Measurements from ENCODE around the gene KIF23. TPM values are rescaled to one million over a fixed set of nuclear protein-coding genes. Genes with fewer than 3 reads are reported as not detected.
"Not testable (repeated sequence)": the region's sequence is repeated elsewhere in the genome, so short reads cannot be mapped to it uniquely, and the experiment has no call there.

KIF23 gene
- total RNA-seq, 1 experiment from 2014 or later, result 135 TPM

DNA sequence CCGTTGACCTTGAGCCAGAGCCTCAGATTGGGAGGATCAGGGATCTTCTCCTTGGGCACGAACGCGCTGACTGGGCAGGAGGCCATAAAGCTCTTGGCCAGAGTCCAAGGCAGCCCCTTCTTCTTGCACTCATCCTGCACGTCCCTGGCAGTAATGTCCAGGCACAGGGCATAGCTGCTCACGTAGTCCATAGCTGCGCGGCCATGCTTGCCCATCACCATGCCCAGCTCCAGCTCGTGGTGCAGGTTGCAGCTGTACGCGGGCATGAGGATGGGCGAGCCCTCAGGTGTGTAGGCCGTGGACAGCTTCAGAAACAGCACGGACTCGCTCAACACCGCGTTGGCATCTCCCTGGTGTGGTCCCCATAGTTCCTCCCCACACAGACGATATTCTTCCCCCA is 20.5 kb downstream of the KIF23 start:
- no peak for DNase-seq (ENCODE audit: low spot score)

DNA sequence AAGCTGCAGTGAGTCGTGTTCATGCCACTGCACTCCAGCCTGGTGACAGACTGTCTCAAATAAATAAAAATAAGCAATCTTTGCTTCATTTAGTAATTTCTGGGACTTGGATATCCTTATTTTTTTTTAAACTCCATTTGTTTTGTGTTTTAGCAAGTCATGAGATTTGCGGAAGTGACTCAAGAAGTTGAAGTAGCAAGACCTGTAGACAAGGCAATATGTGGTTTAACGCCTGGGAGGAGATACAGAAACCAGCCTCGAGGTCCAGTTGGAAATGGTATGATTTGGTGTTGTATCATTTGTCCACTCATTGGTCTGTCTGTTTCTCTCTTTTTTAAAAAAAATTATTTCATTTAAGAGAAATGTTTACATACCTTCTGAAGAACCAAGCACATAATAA is 21.8 kb downstream of the KIF23 start:
- no peak for DNase-seq (ENCODE audit: low spot score)

DNA sequence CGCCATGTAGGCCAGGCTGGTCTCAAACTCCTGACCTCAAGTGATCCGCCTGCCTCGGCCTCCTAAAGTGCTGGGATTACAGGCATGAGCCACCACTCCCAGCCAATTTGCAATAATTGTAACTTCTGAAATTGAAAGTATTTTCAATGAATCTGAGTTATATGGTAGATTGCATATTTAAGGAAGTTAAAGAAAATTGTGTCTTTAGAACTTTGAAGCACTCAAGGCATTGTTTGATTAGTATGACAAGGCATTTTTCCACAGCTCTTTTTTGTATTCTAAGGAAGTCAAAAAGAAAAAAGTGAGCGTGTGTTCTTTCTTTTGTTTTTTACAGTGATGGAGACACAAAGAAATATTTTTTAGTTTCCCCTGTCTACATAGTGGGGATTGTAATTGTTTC is 22.8 kb downstream of the KIF23 start:
- no peak for DNase-seq (ENCODE audit: low spot score)

DNA sequence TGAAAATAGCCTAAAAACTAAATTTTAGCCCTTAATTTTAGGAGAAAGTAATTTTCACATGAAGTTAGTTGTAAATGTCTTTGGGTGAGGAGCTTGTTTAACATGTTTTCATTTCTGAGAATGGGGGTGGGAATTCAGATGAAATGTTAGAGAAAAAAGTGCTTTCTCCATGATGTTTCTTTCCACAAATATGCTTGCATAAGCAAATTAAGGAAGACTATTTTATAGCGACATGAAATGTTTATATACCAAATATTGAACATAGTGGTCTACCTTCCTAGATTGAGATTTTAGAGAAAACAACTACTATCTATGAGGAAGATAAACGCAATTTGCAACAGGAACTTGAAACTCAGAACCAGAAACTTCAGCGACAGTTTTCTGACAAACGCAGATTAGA is 25.5 kb downstream of the KIF23 start:
- no peak for DNase-seq (ENCODE audit: low spot score)

DNA sequence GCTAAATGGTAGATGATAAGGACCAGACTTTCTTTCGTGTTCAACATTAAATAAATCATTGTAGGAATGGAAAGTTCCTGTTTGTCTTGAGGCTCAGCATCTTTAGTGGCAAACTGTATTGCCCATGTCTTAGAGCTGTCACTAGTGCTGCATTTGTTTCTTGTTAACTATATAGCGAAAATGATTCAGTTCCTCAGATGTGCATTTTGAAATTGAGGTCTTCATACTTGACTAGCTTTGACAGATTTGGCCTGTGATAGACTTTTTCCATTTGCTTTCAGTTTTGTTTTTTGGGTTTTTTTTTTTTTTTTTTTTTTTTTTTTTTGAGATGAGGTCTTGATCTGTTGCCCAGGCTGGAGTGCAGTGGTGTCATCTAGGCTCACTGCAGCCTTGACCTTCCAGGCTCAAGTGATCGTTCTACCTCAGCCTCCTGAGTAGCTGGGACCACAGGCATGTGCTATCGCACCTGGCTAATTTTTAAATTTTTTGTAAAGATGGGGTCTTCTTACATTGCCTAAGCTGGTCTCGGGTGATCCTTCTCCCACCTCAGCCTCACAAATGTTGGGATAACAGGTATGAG is 29.0 kb downstream of the KIF23 start:
- DNase-seq (ENCODE audit: low spot score), result no peak

DNA sequence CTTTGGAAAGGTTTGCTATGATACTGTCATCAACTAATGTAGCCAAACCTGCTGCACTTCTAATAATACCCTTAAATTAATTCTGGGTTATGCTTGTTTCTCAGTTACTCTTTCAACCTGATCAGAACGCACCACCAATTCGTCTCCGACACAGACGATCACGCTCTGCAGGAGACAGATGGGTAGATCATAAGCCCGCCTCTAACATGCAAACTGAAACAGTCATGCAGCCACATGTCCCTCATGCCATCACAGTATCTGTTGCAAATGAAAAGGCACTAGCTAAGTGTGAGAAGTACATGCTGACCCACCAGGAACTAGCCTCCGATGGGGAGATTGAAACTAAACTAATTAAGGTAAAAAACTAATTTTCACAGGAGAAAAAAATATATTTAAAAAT is 30.5 kb downstream of the KIF23 start:
- DNase-seq (ENCODE audit: low spot score), result no peak

DNA sequence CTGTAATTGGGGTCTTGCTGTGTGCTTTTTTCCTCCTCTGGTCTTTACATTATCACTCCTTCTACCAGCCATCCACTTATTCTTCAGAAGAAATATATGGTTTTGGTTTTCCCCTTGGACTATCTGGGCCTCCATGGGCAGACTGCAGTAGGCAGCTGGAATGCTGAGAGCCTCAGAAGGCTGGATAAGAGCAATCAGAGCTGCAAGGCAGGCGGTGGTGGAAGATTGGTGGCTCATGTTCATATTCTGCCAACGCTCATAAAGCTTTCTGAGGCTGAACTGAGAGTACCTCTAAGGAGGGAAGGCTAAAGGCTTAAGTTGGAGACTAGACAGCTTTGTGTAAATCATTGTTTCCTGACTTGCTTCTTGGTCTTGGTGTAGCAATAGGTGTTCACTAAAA is 32.8 kb downstream of the KIF23 start:
- no peak for DNase-seq (ENCODE audit: low spot score)

DNA sequence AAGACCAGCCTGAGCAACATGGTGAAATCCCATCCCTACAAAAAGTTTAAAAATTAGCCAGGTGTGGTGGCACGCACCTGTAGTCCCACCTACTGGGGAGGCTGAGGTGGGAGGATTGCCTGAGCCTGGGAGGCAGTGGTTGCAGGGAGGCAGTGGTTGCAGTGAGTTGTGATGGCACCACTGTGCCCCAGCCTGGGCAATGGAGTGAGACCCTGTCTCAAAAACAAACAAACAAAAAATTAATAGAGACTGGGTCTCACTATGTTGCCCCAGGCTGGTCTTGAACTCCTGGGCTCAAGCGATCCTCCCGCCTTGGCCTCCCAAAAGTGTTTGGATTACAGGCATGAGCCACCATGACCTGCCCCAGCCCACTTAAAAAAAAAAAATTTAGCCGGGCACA is 36.1 kb downstream of the KIF23 start:
- DNase-seq (ENCODE audit: low spot score), result not testable (repeated sequence)

DNA sequence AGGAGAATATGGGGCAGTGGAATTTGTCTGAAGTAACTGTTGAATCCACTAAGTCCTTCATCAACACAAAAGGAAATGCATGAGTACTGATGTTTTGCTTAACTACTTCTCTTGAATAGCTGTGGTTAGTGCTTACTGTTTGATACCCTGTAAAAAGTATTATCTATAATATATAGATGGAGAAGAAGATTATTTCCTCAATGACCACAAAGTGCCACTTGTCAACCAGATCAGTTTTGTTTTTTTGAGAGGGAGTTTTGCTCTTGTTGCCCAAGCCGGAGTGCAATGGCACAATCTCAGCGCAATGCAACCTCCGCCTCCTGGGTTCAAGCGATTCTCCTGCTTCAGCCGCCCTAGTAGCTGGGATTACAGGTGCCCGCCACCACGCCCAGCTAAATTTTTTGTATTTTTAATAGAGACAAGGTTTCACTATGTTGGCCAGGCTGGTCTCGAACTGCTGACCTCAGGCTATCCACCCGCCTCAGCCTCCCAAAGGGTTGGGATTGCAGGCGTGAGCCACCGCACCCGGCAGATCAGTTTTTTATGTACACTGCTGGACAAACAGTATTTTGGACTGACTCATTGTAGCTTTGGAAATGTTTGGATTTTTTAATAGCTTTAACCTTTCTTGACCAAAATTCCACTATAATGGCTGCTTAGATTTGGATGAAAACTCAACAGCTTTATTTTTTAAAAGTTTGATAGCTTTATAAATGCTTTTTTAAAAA is 37.0 kb downstream of the KIF23 start:
- DNase-seq (ENCODE audit: low spot score), result no peak

DNA sequence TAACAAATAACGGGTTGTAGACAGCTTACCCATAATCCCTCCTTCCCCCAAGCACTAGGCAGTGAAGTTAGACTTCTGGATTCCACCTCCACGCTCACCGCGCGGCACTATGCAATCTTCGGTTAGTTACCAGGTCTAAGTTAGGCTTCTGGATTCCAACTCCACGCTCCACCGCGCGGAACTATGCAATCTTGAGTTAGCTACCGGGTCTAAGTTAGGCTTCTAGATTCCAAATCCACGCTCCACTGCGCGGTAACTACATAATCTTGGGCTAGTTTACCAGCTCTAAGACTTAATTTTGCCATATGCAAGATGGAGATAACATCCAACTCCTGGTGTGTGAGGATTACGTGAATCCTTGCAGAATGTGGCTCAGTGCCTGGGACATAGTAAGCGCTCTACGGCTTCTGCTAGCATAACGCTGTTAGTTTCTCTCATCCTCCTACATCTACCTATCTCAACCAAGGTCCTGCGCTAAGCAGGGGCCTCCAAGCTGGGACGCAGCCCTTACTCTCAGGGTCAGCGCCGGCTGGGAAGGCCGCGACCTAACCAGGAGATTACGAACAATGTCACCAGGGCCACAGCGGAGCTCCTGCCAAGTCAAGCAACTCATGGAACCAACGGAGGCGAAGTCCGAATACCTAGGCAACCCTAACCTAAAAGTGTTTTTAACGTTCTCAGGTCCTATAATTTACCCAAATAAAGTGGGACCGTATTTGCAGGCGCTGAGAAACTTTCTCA is 38.0 kb downstream of the KIF23 start:
- DNase-seq (ENCODE audit: low spot score), result no peak

DNA sequence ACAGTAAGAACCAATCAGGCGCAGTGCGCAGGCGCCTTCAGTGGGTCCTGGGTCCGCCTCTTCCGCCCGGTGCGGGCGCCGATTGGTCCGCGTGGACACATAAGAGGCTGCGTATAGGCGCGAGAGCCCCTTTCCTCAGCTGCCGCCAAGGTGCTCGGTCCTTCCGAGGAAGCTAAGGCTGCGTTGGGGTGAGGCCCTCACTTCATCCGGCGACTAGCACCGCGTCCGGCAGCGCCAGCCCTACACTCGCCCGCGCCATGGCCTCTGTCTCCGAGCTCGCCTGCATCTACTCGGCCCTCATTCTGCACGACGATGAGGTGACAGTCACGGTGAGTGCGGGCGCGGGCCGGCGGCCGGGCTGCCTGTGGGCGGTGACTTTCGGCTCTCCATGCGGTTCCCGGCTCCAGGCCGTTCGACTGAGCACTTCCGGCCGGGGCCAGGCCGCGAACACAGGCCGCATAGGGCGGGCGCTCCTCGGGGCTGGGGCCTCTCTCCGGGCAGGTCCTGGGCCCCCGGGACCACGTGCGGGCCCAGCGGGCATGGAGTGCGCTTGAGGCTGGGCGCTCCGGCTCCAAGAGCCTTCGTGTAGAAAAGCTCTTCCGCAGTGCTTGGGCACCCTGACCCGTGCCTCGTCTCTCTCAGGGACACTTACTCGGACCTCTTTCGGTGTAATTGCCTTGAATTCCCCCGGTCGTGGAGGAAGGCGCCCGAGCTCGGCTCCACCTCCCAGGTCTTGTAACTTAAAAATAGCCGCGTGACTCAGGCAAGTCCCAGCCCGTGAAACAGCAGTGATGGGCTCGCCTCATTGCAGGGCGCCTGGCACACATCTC is 38.8 kb downstream of the KIF23 start, which contains the start of gene RPLP1:
Gene RPLP1, plus strand, starts transcription at position 127 of the 830 bp plus-strand sequence. Its CDS starts 131 bp downstream, at position 258.
- DNase-seq (ENCODE audit: low spot score), result peak; percentile 87

DNA sequence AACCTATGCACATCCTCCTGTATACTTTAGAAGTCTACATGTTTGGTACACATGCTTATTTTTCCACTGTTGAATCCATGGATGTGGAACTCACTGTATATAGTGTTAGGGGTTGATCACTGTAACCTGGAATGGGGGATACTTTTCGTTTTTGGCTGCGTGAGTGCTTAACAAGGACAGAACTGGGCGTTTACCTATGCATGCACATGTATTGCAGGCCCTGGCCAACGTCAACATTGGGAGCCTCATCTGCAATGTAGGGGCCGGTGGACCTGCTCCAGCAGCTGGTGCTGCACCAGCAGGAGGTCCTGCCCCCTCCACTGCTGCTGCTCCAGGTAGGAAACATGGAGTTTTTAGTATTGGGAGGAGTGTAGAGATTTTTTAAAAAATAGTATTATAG is 40.8 kb downstream of the KIF23 start:
- DNase-seq (ENCODE audit: low spot score), result no peak

DNA sequence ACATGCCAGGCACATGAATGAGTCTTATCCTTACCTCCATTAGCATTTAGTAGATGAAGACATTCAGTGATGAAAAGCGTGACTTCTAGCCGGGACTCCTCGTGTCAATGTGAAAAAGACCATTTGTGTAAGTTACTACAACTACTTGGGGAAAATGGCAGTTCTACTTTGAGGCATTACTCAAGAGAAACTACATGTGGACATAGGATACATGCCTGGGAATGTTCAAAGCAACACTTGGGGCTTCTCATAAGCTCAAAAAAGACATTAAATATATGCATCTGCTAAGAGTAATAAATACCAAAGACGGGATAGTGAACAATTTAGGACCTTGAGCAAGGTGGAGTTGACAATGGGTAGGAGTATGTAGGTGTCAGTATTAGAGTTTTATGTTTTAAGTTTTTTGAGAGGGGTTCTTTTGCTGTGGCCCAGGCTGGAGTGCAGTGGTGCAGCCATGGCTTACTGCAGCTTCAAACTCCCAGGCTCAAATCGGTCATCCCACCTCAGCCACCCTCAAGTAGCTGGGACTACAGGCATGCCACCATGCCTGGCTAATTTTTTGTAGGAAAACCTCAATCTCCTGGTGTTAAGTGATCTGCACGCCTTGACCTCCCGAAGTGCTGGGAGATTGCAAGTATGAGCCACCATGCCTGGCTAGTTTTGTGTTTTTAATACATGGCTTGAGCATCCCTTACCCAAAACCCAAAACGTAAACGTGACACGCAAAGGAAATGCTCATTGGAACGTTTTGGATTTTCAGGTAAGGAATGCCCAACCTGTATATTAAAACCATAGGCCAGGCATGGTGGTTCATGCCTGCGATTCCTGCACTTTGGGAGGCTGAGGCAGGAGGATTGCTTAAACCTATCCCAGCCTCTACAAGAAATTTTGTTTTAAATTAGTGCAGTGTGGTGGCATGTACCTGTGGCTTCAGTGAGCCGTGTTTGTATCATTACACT is 42.3 kb downstream of the KIF23 start:
- DNase-seq (ENCODE audit: low spot score), result no peak

DNA sequence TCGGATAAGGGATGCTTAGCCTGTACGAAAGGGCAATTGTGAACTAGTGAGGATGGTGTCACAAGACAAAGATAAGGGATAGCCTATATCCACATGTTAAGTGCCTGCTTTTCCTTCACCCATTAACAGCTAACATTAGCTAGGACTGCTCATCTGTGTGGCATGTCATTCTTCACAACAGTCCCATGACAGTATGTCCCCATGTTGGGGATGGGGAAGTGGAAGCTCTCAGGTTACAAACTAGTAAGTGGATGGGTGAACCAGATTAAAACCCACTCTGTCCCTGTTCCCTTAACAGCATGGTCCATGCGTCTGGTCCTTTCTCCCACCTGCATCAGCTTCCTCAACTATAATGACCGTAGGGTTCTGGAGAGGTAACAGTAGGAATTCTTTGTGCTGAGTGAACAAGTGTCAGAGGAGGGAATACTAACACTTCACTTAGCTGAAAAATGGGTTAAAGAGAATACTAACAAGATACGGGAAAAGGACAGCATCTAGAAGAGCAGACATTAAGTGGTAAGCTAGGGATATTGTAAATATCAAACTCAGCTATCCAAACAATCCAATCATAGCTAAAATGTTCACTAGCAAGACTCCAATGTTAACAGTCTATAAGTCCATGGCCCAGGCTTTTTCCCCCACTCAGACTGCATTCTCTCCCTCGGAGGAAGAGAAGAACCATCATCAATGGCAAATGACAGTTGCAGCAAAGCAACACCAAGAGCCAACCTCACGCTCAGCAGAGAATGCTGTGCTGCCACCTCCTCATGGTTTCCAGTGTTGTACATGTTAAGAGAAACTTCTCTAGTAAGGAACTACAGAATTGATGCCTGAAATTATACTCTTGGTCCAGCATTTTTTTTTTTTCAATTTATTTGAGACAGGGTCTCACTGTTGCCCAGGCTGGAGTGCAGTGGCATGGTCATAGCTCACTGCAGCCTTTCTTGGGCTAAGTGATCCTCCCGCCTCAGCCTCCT is 43.4 kb downstream of the KIF23 start:
- no peak for DNase-seq (ENCODE audit: low spot score)

DNA sequence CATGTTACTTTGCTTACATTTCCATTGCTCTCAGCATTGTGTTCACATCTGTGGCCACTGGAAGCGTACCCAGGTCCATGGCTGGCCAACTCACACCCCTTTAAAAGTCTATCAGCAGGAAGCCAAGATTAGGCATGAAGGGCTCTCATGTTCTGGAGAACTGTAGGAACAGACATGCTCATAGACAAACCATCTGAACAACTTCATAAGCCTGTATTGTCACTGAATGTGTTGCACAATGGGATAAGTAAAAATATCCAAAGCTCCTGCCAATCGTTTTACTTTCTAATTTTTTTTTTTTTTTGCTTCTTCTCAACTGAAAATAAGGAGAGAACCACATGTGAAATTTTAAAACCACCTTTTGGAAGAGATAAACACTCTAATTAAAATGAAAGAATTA is 44.9 kb downstream of the KIF23 start:
- no peak for DNase-seq (ENCODE audit: low spot score)

DNA sequence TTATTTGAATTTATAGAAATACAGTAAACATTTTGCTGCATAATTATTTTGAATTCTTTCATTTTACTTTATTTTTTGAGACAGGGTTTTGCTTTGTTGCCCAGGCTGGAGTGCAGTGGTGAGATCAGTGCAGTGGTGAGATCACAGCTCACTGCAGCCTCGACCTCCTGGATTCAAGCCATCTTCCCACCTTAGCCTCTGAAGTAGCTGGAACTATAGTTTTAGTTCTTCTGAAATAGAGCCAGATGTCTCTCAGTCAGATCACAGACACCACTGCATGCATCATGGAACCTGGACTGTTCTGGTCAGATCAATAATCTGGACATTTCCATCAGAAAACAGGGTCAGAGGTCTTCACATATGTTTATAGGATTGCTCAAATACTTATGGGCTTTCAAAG is 46.3 kb downstream of the KIF23 start:
- no peak for DNase-seq (ENCODE audit: low spot score)

DNA sequence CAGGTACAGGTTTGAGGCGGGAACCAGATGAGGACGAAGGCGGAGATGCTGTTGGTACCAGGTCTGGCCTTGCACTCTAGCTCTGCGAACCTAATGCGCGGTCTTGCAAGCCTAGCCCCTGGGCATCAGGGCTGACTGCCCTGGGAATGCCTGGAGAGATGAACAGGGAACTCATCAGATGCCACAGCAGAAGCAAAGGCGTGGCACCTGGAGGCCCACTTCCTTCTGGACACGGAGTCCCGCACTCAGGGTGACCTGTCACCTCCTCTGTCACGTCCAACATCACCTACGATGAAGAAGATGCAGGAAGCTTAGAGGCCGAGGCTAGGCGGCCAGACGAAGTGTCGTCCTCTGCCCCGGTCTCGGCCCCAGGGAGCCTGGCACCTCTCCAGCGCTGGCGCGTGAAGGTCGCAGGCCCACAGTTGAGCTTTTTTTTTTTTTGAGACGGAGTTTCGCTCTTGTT is 47.9 kb downstream of the KIF23 start:
- no peak for DNase-seq (ENCODE audit: low spot score)

DNA sequence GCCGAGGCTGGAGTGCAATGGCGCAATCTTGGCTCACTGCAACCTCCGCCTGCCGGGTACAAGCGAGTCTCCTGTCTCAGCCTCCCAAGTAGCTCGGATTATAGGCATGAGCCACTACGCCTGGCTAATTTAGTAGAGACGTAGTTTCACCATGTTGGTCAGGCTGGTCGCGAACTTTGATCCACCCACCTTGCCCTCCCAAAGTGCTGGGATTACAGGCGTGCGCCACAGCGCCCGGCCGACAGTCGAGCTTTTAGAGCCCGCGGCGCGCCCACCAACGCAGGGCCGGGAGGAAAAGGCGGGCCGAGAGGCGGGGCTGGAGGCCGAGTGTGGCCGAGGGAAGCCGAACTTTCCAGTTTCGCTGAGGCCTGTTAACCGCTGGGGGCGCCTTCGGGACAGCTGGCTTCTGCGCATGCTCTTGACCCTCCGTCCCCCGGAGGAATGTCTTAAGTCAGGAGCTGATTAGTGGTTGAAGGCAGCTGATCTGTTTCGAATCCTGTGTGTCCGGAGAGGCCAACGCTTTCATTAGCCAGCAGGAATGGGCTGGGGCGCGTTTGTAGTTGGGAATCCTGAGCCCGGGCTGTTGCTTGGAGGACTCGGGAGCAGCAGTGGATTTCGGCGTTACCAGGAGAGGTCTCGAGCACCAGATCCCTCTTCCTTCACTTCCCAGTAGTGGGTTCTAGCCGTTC is 48.5 kb downstream of the KIF23 start:
- DNase-seq (ENCODE audit: low spot score), result peak; percentile 96

DNA sequence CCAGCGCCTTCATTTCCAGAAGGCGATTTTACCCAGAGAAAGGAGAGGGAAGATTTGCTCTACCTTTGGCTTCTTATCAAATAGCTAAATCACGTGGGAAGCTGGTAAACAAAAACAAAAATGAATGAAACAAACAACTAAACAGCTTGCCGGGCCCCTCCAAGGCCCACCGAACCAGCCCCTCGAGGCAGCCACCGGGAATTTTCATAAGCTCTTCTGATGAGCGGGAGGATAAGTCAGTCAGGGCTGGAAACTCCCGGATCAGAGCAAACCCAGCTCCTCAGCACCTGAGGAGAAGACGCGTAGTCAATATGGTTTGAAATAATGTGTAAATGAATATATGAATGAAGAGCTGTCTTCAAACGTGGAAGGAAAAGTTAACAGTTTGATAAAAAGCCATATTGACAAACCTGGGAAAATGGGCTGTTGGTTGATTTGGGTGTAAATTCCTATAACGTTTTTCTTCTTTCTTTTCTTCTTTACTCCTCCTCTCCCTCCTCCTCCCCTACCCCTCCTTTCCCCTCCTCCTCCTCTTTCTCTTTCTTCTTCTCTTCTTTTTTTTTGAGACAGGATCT is 49.1 kb downstream of the KIF23 start:
- DNase-seq (ENCODE audit: low spot score), result no peak

Data from A172 (cell line).